GM10266 (cell line): ENCODE data around the gene PRPF40B.

Experiments used
- DNase-seq: peaks from one replicate; pipeline ENCODE4 v3.0.0; 2012; ENCODE audit errors: extremely low spot score
- CTCF ChIP-seq: IDR thresholded peaks from 2 replicates; pipeline ENCODE4 v1.5.1; 2012; ENCODE audit warnings: mild to moderate bottlenecking, low read depth; ENCODE audit not compliant: control insufficient read depth, insufficient read depth; ENCODE audit errors: missing control alignments

The PRPF40B gene

GRCh38 chr12:49583366-49584094 lies 39.8 kb upstream of the PRPF40B start:
- no peak for TF ChIP-seq CTCF
- DNase-seq, result no peak

GRCh38 chr12:49584591-49584990 lies 38.8 kb upstream of the PRPF40B start:
- no peak for DNase-seq
- TF ChIP-seq CTCF, result no peak

GRCh38 chr12:49585477-49586459 lies 37.6 kb upstream of the PRPF40B start:
- DNase-seq, result no peak
- TF ChIP-seq CTCF, result no peak

- DNase-seq, result no peak
- TF ChIP-seq CTCF, result no peak
These were observed 36.0 kb upstream of the PRPF40B start for GRCh38 chr12:49587174-49587908.

- DNase-seq, result no peak
- no peak for TF ChIP-seq CTCF
These were observed 35.1 kb upstream of the PRPF40B start for GRCh38 chr12:49588281-49588680.

- DNase-seq, result no peak
- TF ChIP-seq CTCF, result no peak
These were observed 34.4 kb upstream of the PRPF40B start for GRCh38 chr12:49588721-49589516.
